GM13977 (cell line): ENCODE results near the gene POLE.

Experiments used
- DNase-seq: peaks from one replicate; pipeline ENCODE4 v3.0.0; 2012; ENCODE audit warnings: low spot score
- in situ Hi-C: fragments of 300-500 bp; cut with MboI; formaldehyde crosslinking; loops from one replicate; pipeline ENCODE4 v1.12.0; 2022; ENCODE audit warnings: low sequenced_read_pairs, low pct_unique_long_range_greater_than_20kb, mixed read lengths, inconsistent platforms; ENCODE audit not compliant: unreplicated experiment
- TF ChIP-seq, protein P1 (sequence below): IDR thresholded peaks from 2 replicates; pipeline ENCODE4 v1.5.1; 2012; ENCODE audit warnings: mild to moderate bottlenecking, control low read depth; ENCODE audit not compliant: insufficient read depth; ENCODE audit errors: extremely low read depth, missing control alignments

POLE gene

DNA sequence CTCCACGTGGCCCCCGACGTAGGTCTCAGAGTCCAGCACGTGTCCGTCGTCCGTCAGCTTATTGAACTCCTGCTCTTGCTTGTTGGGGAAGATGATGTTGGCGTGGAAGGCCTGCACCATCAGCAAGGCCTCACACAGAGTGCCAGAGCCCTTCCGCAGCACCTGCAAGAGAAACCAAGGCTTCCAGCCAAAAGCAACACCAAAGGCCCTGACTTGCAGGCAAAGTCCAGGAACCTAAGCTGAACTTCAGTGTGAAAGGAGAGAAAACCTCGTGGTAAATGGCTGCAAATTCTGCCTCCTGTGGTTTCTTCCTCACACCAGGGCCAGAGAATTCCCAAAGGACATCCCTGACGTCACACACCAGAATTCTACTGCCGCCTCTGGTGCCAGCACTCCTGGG, 14.5 kb downstream of the POLE start:
- in situ Hi-C loops: no loop called here
- TF ChIP-seq, protein P1, sequence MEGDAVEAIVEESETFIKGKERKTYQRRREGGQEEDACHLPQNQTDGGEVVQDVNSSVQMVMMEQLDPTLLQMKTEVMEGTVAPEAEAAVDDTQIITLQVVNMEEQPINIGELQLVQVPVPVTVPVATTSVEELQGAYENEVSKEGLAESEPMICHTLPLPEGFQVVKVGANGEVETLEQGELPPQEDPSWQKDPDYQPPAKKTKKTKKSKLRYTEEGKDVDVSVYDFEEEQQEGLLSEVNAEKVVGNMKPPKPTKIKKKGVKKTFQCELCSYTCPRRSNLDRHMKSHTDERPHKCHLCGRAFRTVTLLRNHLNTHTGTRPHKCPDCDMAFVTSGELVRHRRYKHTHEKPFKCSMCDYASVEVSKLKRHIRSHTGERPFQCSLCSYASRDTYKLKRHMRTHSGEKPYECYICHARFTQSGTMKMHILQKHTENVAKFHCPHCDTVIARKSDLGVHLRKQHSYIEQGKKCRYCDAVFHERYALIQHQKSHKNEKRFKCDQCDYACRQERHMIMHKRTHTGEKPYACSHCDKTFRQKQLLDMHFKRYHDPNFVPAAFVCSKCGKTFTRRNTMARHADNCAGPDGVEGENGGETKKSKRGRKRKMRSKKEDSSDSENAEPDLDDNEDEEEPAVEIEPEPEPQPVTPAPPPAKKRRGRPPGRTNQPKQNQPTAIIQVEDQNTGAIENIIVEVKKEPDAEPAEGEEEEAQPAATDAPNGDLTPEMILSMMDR: no peak

DNA sequence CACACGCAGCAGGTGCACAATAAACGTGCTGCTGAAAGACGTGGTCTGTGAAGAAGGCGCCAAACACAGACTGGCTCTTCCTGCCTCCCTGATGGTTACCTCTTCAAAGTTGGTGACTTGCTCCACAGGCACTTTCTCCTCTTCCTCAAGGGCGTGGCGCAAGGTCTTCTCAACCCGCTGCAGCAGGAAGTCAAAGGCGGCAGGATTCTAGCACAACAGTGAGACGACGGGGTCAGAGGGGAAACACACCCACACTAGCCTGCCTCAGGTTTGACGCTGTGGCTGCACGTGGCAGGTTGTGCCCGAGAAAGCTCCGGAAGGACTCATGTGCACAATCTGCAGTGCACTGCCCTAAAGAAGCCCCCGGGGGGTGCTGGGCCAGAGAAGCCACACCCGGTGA, 15.0 kb downstream of the POLE start:
- TF ChIP-seq, protein P1: no peak
- in situ Hi-C loops: no loop called here
- DNase-seq: no peak

More for the DNA sequence above, 14.5 kb downstream of the POLE start:
- no peak for DNase-seq

DNA sequence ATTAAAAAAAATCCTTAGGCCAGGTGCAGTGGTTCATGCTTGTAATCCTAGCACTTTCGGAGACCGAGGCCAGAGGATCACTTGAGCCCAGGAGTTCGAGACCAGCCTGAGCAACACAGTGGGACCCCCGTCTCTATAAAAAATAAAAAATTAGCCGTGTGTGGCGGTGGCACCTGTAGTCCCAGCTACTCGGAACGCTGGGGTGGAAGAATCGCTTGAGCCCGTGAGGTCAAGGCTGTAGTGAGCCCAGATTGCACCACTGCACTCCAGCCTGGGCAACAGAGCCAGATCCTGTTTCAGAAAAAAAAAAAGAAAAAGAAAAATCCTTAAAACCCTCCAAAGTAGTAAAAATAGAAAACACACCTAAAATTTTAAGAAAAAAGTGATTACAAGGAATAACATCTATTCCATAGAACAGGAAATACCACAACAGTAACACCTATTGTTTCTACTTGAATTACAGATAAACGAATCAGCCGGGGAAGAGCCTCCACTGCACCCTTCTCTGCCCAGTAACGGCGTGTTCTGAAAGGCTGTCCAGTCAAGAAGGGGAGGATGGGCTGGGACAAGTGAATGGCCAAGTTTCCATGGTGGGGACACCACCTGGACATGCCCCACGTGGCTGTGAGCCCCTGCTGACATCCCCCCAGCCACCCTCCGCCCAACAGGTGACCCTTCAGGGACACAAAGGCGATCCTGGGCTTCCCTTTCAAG, 17.8 kb downstream of the POLE start:
- no peak for DNase-seq
- TF ChIP-seq, protein P1: no peak
- in situ Hi-C loops: no loop called here

DNA sequence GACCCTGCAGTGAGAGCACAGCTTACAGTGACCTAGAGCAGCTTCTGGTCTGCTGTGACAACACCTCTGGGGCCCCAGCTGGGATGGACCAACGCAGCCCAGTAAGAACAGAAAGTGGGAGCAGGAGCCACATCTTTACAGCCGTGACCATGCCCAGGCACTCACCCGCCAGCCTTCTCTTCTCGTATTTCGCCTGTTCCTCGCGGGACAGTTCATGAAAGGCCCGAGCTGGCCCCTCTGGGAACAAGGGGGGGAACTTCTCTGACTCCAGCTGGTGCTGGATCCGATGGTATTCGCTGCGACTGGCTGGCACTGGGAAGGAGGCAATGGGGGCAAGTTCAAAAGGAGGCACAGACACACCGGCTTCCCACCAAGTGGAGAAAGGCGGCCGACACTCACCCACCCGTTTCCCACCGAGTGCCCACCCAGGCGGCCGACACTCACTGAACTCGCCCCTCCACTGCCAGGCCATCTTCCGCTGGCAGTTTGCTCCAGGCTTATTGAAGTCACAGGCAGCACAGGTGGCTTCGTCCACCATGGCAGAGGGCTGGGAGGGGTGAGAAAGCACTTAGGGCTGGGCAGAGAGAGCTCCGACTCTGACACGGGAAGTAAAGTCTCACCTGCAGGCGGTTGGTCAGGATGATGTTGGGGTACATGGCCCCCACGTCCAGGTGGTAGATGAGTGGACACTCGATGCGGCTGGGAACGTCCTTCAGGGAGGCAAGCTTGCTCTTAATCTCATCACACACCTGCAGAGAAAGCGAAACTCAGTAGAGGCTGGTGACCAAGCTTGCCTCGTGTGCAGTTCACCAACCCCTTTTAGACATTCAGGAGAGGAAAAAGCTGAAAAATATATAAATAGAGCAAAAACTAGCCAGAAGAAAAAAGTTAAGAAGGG, 18.7 kb downstream of the POLE start:
- TF ChIP-seq, protein P1: no peak
- in situ Hi-C loops: no loop called here
- no peak for DNase-seq

DNA sequence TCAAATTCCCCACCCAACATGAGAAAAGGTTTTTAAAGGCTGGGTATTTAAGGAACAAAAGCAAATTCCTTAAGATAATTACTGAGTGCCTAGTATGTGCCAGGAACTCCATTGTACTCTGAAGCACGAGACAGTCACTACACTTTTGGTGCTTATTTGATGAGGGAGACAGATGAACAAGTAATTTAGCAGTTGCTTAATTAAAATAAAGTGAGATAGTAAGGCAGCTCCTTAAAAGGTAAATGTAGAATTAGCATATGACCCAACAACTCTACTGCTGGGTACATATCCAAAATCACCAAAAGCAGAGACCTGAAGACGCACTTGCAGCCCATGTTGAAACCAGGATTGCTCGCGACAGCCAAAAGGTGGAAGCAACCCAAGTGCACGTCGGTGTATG, 21.3 kb downstream of the POLE start:
- TF ChIP-seq, protein P1: no peak
- in situ Hi-C loops: no loop called here
- DNase-seq: no peak

DNA sequence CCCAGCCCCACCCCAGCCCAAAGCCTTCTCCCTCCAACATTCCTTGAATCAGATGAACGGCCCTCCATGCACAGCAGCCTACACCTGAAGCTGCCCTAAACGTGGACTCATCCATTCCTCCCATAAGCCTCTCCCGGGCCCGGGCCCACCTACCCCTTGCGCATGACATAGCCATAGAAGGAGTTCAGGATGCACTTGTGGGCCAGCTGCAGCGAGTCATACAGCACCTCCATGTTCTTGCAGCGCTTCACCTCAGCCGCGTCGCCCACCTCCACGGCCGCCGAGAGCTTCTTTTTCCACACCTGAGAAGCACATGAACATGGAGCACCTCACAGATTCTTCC, 22.0 kb downstream of the POLE start:
- in situ Hi-C loops: no loop called here
- no peak for DNase-seq
- TF ChIP-seq, protein P1: no peak
